CD4-positive, alpha-beta T cell treated with Interleukin-17A for 1 hour (primary cell): Measurements from ENCODE around the gene FTH1.
"Not testable (repeated sequence)": the region's sequence is repeated elsewhere in the genome, so short reads cannot be mapped to it uniquely, and the experiment has no call there.

ENCODE experiments used
- DNase-seq: peaks from one replicate; pipeline ENCODE4 v3.0.0-alpha.2; 2020

Gene FTH1

GRCh38 chr11:61967116-61967923, at the start of gene FTH1:
Gene FTH1, minus strand, starts transcription at chr11:61967634. Its CDS starts 209 bp downstream, at chr11:61967425.
- peak; percentile 94 for DNase-seq

- no peak for DNase-seq
Measured at GRCh38 chr11:62015615-62016014, 48.2 kb upstream of the FTH1 start.

- DNase-seq, result no peak
Measured at GRCh38 chr11:62013537-62014476, 46.4 kb upstream of the FTH1 start.

- no peak for DNase-seq
Measured at GRCh38 chr11:62012832-62013461, 45.5 kb upstream of the FTH1 start.

GRCh38 chr11:62012451-62012831, 45.0 kb upstream of the FTH1 start:
- no peak for DNase-seq

GRCh38 chr11:62011881-62012280, 44.4 kb upstream of the FTH1 start:
- DNase-seq, result no peak

GRCh38 chr11:62010935-62011528, 43.6 kb upstream of the FTH1 start:
- DNase-seq, result no peak

- DNase-seq, result no peak
Measured at GRCh38 chr11:62008193-62008592, 40.8 kb upstream of the FTH1 start.

GRCh38 chr11:62004473-62004872, 37.0 kb upstream of the FTH1 start:
- DNase-seq, result peak; percentile 8

GRCh38 chr11:62002283-62002682, 34.8 kb upstream of the FTH1 start:
- not testable (repeated sequence) for DNase-seq

- DNase-seq, result no peak
Measured at GRCh38 chr11:62001450-62002191, 34.2 kb upstream of the FTH1 start.

- no peak for DNase-seq
Measured at GRCh38 chr11:62000539-62001446, 33.4 kb upstream of the FTH1 start.

- no peak for DNase-seq
Measured at GRCh38 chr11:61999141-61999975, 31.9 kb upstream of the FTH1 start.

GRCh38 chr11:61996933-61997332, 29.5 kb upstream of the FTH1 start:
- DNase-seq, result no peak

GRCh38 chr11:61994981-61995380, 27.5 kb upstream of the FTH1 start:
- no peak for DNase-seq

GRCh38 chr11:61985869-61986268, 18.4 kb upstream of the FTH1 start:
- DNase-seq, result no peak

GRCh38 chr11:61983419-61983818, 16.0 kb upstream of the FTH1 start:
- DNase-seq, result no peak

- DNase-seq, result no peak
Measured at GRCh38 chr11:61980783-61981541, 13.5 kb upstream of the FTH1 start.
